ENCODE measurements around the gene GSTP1.
A peak's percentile ranks its signal among the peaks of the same experiment; 100 is the strongest.

Gene GSTP1

DNA sequence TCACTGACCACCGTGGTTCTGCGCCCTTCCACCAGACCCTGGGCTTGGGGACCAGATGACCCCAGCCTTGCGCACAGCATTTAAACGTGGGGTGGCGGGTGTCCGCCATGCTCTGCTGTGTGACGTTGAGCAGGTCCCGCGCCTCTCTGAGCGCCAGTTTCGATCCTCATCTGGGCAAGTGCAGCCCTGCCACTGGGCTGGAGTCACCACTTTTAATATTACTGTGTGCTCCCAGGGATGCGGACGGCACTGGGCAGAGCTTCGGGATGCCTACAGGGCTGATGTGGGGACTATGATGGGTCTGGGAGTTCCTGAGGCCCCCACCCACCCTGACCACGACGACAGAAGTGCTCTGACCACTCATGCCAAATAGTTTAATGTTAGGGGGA is 47.3 kb downstream of the GSTP1 start:
- TF ChIP-seq, protein P1, sequence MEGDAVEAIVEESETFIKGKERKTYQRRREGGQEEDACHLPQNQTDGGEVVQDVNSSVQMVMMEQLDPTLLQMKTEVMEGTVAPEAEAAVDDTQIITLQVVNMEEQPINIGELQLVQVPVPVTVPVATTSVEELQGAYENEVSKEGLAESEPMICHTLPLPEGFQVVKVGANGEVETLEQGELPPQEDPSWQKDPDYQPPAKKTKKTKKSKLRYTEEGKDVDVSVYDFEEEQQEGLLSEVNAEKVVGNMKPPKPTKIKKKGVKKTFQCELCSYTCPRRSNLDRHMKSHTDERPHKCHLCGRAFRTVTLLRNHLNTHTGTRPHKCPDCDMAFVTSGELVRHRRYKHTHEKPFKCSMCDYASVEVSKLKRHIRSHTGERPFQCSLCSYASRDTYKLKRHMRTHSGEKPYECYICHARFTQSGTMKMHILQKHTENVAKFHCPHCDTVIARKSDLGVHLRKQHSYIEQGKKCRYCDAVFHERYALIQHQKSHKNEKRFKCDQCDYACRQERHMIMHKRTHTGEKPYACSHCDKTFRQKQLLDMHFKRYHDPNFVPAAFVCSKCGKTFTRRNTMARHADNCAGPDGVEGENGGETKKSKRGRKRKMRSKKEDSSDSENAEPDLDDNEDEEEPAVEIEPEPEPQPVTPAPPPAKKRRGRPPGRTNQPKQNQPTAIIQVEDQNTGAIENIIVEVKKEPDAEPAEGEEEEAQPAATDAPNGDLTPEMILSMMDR (IDR thresholded peaks at IDR 0.05; ENCODE audit: low read depth, low read length, missing control alignments), result no peak
- in situ Hi-C loops (cut with HindIII; ENCODE audit: low pct_ligation_motif_present, low sequenced_read_pairs), result no loop called here
- DNase-seq, result no peak

DNA sequence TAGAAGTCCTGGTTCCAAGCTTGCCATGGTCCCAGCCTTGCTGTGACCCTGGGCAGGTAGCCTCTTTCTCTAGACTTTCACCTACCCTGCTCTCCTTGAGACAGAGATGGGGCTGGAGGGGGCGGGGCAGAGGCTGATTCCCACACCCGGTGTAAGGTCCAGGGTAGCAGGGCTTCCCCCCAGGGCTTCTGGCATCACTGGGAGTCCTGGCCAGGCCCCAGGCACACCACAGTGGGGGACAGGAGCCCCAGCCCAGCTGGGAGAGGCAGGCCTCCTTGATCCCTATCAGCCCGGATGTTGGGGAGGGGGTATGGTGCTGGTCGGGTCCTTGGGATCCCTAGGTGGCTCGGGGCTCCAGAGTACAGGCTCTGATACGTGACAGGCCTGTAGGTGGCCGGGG is 47.8 kb downstream of the GSTP1 start:
- H3K4me3 ChIP-seq (ENCODE audit: low read depth, low read length), result no peak overlapping the region
- no peaks in the 10 kb centered on the region for H3K27me3 ChIP-seq (replicated peaks)
- in situ Hi-C loops (cut with HindIII; ENCODE audit: low pct_ligation_motif_present, low sequenced_read_pairs), result no loop called here
- no peaks in the 10 kb centered on the region for H3K36me3 ChIP-seq (replicated peaks)
- DNase-seq, result no peak
- H3K27ac ChIP-seq, result no peak overlapping the region
- TF ChIP-seq, protein P1 (IDR thresholded peaks at IDR 0.05; ENCODE audit: low read depth, low read length, missing control alignments), result no peak

More for the DNA sequence above, 47.3 kb downstream of the GSTP1 start:
- Histone ChIP-seq H3K4me3 (ENCODE audit: low read depth, low read length) (peak overlapping the region; percentile 68), H3K27me3 (replicated peaks) (no peaks in the 10 kb centered on the region), H3K36me3 (replicated peaks) (no peaks in the 10 kb centered on the region), H3K27ac (no peak overlapping the region)

DNA sequence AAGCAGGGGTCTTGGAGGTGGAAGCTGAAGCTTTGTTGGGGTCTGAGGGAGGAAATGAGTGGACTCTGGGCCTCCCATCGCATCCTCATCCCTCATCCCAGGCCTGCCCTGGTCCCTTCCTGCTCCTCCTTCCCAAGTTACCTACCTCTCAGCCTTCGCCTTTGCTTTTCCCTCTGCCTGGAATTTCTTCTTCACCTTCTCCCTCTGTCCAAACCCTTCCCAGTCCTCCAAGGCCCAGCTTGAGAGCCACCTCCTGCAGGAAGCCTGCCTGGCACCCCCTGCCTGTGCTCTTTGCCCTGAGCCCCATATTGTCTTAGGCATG is 48.2 kb downstream of the GSTP1 start:
- no peak overlapping the region for H3K4me3 ChIP-seq (ENCODE audit: low read depth, low read length)
- no peaks in the 10 kb centered on the region for H3K27me3 ChIP-seq (replicated peaks)
- in situ Hi-C loops (cut with HindIII; ENCODE audit: low pct_ligation_motif_present, low sequenced_read_pairs), result no loop called here
- TF ChIP-seq, protein P1 (IDR thresholded peaks at IDR 0.05; ENCODE audit: low read depth, low read length, missing control alignments), result no peak
- H3K27ac ChIP-seq, result no peak overlapping the region
- no peak for DNase-seq
- H3K36me3 ChIP-seq (replicated peaks), result no peaks in the 10 kb centered on the region

DNA sequence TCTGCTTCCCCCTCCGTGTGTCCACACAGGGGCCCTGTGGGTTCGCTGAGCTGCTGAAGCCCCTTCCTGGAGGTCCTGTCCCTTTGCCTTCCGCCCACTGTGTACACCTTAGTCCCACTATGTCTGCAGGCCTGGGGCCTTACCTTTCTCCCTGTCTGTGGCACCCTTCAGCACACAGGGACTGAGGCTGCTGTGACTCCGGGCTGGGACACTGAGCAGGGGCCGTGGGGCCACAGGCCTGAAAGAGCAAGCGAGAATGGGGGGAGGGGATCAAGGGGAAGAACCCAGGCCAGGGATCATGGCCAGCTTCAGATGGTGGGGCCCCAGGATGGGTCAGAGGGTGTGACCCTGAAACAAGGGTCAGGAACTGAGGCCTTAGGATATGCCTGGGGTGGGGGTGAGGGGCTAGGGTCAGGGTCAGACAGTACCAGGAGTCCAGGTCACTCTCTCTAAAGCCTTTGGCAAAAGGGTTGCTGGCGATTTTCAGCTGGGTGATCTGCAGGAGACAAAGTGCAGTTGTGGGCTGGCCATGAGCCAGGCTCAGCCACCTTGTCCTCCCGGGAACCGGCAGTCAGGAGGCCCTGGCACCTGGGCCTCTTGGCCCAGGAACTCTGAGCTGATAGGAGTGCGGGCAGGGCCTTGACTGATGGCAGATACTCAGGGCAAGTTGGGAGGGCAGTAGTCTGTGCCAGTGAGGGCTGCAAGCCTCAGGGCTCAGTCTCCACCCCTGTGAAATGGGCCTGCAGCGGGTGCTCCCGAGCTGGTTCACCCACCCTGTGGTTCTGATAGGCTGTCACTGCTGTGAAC is 48.8 kb downstream of the GSTP1 start:
- no peaks in the 10 kb centered on the region for H3K27me3 ChIP-seq (replicated peaks)
- no peaks in the 10 kb centered on the region for H3K36me3 ChIP-seq (replicated peaks)
- no peak overlapping the region for H3K4me3 ChIP-seq (ENCODE audit: low read depth, low read length)
- DNase-seq, result no peak
- TF ChIP-seq, protein P1 (IDR thresholded peaks at IDR 0.05; ENCODE audit: low read depth, low read length, missing control alignments), result no peak
- in situ Hi-C loops (cut with HindIII; ENCODE audit: low pct_ligation_motif_present, low sequenced_read_pairs), result no loop called here
- H3K27ac ChIP-seq, result no peak overlapping the region

DNA sequence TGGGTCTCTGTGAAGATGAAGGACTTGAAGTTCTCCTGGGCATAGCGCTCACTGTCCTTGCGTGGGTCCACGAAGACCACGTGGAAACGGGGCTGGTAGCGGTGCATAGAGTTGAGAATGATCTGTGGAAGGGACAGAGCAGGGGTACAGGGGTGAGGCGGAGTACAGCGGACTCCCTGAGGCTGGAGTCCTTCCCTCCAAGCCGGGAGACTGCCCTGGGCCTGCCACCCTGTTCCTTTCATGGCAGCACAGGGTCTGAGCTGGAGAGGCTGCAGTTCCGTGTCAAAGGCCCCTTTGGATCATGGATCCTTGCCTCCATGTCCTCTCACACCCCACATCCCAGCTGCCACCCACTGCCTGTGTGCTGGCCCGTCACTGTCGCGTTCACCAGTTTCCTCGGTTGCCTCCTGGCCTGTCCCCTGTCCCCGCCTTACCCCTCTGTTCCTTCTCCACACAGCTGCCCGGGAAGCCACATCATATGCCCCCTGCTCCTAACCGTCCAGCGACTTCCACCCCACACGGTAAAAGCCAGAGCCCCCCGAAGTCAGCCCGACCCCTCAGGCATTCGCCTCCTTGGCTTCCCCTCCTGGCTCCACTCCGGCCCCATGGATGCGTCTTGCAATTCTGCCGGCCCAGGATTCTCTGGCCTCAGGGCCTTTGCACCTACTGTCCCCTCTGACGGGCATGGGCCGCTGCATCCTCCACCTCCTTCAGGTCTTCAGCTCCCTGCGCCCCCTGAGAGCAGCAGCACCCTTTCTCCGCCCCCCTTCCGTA is 49.6 kb downstream of the GSTP1 start:
- H3K27me3 ChIP-seq (replicated peaks), result no peaks in the 10 kb centered on the region
- TF ChIP-seq, protein P1 (IDR thresholded peaks at IDR 0.05; ENCODE audit: low read depth, low read length, missing control alignments), result no peak
- no peak overlapping the region for H3K27ac ChIP-seq
- no peak for DNase-seq
- no peaks in the 10 kb centered on the region for H3K36me3 ChIP-seq (replicated peaks)
- in situ Hi-C loops (cut with HindIII; ENCODE audit: low pct_ligation_motif_present, low sequenced_read_pairs), result no loop called here
- H3K4me3 ChIP-seq (ENCODE audit: low read depth, low read length), result no peak overlapping the region

All from brain microvascular endothelial cell (primary cell).